Measurements from ENCODE around the gene PACSIN3.

DNA sequence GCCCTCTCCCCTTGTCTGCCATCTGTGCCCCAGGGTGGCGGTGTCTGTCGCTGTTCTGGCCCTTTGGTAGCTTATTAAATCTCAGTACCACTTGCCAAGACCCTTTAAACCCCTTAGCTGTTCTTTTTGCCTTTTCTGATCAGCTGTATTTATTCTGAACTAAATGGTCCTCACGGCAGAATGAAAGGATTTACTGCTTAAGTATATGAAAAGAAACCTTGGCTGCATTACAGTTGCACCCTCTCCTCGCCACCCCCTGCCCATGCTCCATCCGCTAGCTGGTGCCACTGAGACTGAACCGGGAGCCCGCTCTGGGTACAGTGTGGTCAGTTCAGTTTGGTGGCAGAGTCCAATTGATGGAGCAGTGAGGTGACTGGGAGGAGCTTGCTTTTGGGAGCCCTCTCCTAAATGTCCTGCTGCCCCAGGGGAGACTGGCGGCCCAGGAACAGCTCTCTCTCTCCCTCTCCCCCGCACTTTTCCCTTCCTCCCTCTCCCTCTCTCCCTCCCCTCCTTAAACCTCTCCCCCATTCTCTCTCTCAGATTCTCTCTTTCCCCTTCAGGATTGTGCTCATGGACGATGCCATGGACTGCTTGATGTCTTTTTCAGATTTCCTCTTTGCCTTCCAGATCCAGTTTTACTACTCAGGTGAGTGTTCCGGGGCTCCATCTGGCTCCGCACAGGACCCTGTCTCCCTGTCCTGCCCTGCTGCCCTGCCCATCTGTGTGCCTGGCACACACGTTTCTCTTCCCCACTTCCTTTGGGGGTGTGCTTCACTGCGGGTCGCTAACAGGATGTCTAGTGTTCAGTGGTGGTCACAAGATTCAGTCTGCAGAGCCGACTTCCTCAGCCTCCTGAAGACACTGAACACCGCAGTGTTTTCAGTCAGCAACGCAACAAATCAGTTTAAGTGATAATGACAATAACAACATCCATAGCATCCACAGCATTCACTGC is 31.3 kb downstream of the PACSIN3 start:
- TF ChIP-seq, protein P1, sequence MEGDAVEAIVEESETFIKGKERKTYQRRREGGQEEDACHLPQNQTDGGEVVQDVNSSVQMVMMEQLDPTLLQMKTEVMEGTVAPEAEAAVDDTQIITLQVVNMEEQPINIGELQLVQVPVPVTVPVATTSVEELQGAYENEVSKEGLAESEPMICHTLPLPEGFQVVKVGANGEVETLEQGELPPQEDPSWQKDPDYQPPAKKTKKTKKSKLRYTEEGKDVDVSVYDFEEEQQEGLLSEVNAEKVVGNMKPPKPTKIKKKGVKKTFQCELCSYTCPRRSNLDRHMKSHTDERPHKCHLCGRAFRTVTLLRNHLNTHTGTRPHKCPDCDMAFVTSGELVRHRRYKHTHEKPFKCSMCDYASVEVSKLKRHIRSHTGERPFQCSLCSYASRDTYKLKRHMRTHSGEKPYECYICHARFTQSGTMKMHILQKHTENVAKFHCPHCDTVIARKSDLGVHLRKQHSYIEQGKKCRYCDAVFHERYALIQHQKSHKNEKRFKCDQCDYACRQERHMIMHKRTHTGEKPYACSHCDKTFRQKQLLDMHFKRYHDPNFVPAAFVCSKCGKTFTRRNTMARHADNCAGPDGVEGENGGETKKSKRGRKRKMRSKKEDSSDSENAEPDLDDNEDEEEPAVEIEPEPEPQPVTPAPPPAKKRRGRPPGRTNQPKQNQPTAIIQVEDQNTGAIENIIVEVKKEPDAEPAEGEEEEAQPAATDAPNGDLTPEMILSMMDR (IDR thresholded peaks at IDR 0.05): no peak
- no peak for TF ChIP-seq POLR2A (IDR thresholded peaks at IDR 0.05)

All from thyroid gland (tissue), 4 donors.